ENCODE data around the gene ZNF319. TPM values are rescaled to one million over a fixed set of nuclear protein-coding genes. Genes with fewer than 3 reads are reported as not detected.

ZNF319 gene
- total and polyA plus RNA-seq, 2 of the 8 experiments (the other 6 are each of a cell fraction or from before 2014, with no cell fraction given), result 3.3 to 5.5 TPM

GRCh38 chr16:58002416-58002800 lies 1.9 kb upstream of the ZNF319 start:
- no peak overlapping the region for H3K18ac ChIP-seq (ENCODE audit: extremely low read depth, low read length)
- no peaks in the 10 kb centered on the region for H3K79me1 ChIP-seq (ENCODE audit: low read depth, low read length)
- H3K4me2 ChIP-seq (ENCODE audit: insufficient read depth in 1 of 2, low read depth in 2 of 2, low read length in 2 of 2), result peak overlapping the region in 1 of 2 experiments; percentile 79; a peak in 1 of 4 replicates
- H4K8ac ChIP-seq (ENCODE audit: extremely low read depth, insufficient read depth, low read length), result no peak overlapping the region
- H2BK120ac ChIP-seq (replicated peaks; ENCODE audit: low read depth, low read length), result no peak overlapping the region
- no peak overlapping the region for H4K5ac ChIP-seq (ENCODE audit: insufficient read length, low read depth, low read length)
- no peak overlapping the region for H3K23ac ChIP-seq (ENCODE audit: insufficient read length)
- H3K9ac ChIP-seq (replicated peaks in 1 of 4; ENCODE audit: extremely low read depth in 1 of 4, low read depth in 3 of 4, low read length in 3 of 4), result no peak overlapping the region
- no peak overlapping the region for H2AFZ ChIP-seq (ENCODE audit: low read length)
- ChIA-PET CTCF (ENCODE audit: partially characterized antibody) (interaction anchor here (0.7 to 26.3 kb wide), 7 partner anchors 8 to 279 kb away, joined by 3 to 305 read pairs (median 4); no protein-coding TSS in a partner anchor), POLR2A (ENCODE audit: partially characterized antibody) (interaction anchor here (1.5 to 1.6 kb wide), 2 partner anchors 16 to 24 kb away, joined by 5 read pairs; partner anchors contain the start of gene MMP15)
- no peak overlapping the region for H4K91ac ChIP-seq (replicated peaks; ENCODE audit: insufficient read length, low read length)
- peaks cover 0 to 3% of the 10 kb centered on the region in 2 experiments for H4K20me1 ChIP-seq (replicated peaks in 1 of 2; ENCODE audit: control insufficient read depth in 1 of 2, insufficient read depth in 2 of 2, low read length in 2 of 2)
- H2BK5ac ChIP-seq (ENCODE audit: low read depth, low read length), result no peak overlapping the region
- H3K4me3 ChIP-seq (ENCODE audit: extremely low read depth in 1 of 4, insufficient read depth in 2 of 4, low read depth in 3 of 4, low read length in 4 of 4), result no peak overlapping the region
- no peak overlapping the region for H2BK15ac ChIP-seq (ENCODE audit: low read length)
- no peak overlapping the region for H3K14ac ChIP-seq (ENCODE audit: insufficient read length)
- WGBS, 2 experiments (ENCODE audit: extremely low coverage in 1 of 2, insufficient coverage in 1 of 2, insufficient read length in 1 of 2, insufficient replicate concordance in 2 of 2, low coverage in 1 of 2, low lambda C conversion rate in 2 of 2, missing lambda C conversion rate in 1 of 2), result 95% methylated on average over 9 of the region's 9 CpGs; no CpG with 5 or more reads in 1 of the 2 experiments
- no peak overlapping the region for H2BK12ac ChIP-seq (ENCODE audit: low read depth, low read length)
- H3K23me2 ChIP-seq (ENCODE audit: low read depth, low read length), result peaks cover 7% of the 10 kb centered on the region
- no peak overlapping the region for H3K4ac ChIP-seq (replicated peaks; ENCODE audit: insufficient read length, low read depth, low read length)
- no peaks in the 10 kb centered on the region for H3K9me3 ChIP-seq (ENCODE audit: insufficient read depth in 2 of 2, low read depth in 1 of 2, low read length in 1 of 2)
- H3K56ac ChIP-seq (replicated peaks; ENCODE audit: insufficient read length, low read depth, low read length), result no peak overlapping the region
- DNase-seq (ENCODE audit: low read depth in 1 of 2, low spot score in 2 of 2) (no peak), FAIRE-seq (no peak)
- H3K27me3 ChIP-seq (replicated peaks in 1 of 4; ENCODE audit: control insufficient read depth in 3 of 4, extremely low read depth in 1 of 4, insufficient read depth in 3 of 4, low read length in 3 of 4), result peaks cover 0 to 3% (median 0%) of the 10 kb centered on the region in 4 experiments; a peak in 2 of 7 replicates
- H3K79me2 ChIP-seq (ENCODE audit: control insufficient read depth in 1 of 2, insufficient read depth in 2 of 2, low read length in 2 of 2), result peaks cover 0 to 3% of the 10 kb centered on the region in 2 experiments; a peak in 1 of 4 replicates
- H3K36me3 ChIP-seq (ENCODE audit: control insufficient read depth in 2 of 4, insufficient read depth in 4 of 4, low read length in 3 of 4), result peaks cover 0 to 15% (median 8%) of the 10 kb centered on the region in 4 experiments; a peak in 5 of 8 replicates
- H3K27ac ChIP-seq (ENCODE audit: low read depth, low read length), result no peak overlapping the region
- no peak overlapping the region for H2BK20ac ChIP-seq (ENCODE audit: low read length)
- peaks cover 5 to 8% (median 7%) of the 10 kb centered on the region in 4 experiments; a peak in 6 of 7 replicates for H3K4me1 ChIP-seq (replicated peaks in 1 of 4; ENCODE audit: control insufficient read depth in 3 of 4, insufficient read depth in 4 of 4, low read length in 3 of 4)
- no peak overlapping the region for H2AK5ac ChIP-seq (ENCODE audit: low read depth, low read length)
- no peak for TF ChIP-seq RXRA (IDR thresholded peaks at IDR 0.05; ENCODE audit: insufficient read depth, low read depth, low read length)
- no peak for TF ChIP-seq RFX5 (IDR thresholded peaks at IDR 0.05; ENCODE audit: borderline replicate concordance, low read depth, low read length)
- TF ChIP-seq CTCF (IDR thresholded peaks at IDR 0.05; ENCODE audit: control extremely low read depth in 1 of 3, insufficient read depth in 1 of 3, low read depth in 1 of 3, low read length in 3 of 3), result no peak
- no peak for TF ChIP-seq SRF (IDR thresholded peaks at IDR 0.05; ENCODE audit: low read depth, low read length)
- TF ChIP-seq, protein P1, sequence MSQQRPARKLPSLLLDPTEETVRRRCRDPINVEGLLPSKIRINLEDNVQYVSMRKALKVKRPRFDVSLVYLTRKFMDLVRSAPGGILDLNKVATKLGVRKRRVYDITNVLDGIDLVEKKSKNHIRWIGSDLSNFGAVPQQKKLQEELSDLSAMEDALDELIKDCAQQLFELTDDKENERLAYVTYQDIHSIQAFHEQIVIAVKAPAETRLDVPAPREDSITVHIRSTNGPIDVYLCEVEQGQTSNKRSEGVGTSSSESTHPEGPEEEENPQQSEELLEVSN (IDR thresholded peaks at IDR 0.05), result no peak
- no peak for TF ChIP-seq GTF2F1 (IDR thresholded peaks at IDR 0.05; ENCODE audit: borderline replicate concordance, low read depth, low read length)
- TF ChIP-seq TBP (IDR thresholded peaks at IDR 0.05; ENCODE audit: low read depth, low read length), result no peak
- no peak for TF ChIP-seq MAFK (IDR thresholded peaks at IDR 0.05; ENCODE audit: low read depth, low read length)
- TF ChIP-seq CHD1 (IDR thresholded peaks at IDR 0.05; ENCODE audit: low read depth, low read length), result no peak
- TF ChIP-seq KDM4A (IDR thresholded peaks at IDR 0.05; ENCODE audit: low read depth, low read length, severe bottlenecking), result no peak
- TF ChIP-seq CREB1 (IDR thresholded peaks at IDR 0.05), result no peak
